Hematopoietic multipotent progenitor cell treated with erythropoietin and hydrocortisone succinate and interleukin-3 and kit ligand, for 8 days (in vitro differentiated cells): ENCODE results near the gene CATSPERZ.
"Not testable (repeated sequence)": the region's sequence is repeated elsewhere in the genome, so short reads cannot be mapped to it uniquely, and the experiment has no call there.

ENCODE experiments used
- DNase-seq: peaks from one replicate; pipeline ENCODE4 v3.0.0-alpha.2; 2015

Gene CATSPERZ

GRCh38 chr11:64304316-64305072, 4.3 kb downstream of the CATSPERZ start:
- peak; percentile 94 for DNase-seq

DNA sequence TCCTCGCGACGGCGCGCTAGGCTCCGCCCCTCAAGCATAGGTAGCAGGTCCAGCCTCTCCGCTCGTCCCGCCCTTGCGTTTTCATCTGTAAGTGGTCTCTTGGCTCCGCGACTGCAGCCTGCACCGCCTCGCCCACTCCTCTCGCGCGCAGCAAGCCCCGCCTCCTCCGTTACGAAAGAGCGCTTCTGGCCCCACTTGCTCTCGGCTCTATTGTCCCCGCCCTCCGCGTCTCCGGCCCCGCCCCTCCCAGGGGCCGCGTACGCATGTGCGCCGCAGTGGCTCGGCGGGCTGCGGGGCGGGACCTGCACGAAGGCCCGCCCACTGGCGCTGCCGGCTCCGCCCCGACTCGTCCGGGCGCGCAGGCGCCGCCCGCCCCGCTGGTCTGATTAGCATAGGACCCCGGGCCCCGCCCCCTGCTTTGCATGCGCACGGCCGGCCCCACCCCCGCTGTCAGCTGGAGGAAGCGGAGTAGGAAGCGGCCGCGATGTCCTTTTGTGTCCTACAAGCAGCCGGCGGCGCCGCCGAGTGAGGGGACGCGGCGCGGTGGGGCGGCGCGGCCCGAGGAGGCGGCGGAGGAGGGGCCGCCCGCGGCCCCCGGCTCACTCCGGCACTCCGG, 5.0 kb downstream of the CATSPERZ start, which contains the start of gene ESRRA:
Gene ESRRA, plus strand, starts transcription at position 450 of the 616 bp plus-strand sequence. CDS start 1,656 bp downstream, outside the sequence.
- peak; percentile 98 for DNase-seq

DNA sequence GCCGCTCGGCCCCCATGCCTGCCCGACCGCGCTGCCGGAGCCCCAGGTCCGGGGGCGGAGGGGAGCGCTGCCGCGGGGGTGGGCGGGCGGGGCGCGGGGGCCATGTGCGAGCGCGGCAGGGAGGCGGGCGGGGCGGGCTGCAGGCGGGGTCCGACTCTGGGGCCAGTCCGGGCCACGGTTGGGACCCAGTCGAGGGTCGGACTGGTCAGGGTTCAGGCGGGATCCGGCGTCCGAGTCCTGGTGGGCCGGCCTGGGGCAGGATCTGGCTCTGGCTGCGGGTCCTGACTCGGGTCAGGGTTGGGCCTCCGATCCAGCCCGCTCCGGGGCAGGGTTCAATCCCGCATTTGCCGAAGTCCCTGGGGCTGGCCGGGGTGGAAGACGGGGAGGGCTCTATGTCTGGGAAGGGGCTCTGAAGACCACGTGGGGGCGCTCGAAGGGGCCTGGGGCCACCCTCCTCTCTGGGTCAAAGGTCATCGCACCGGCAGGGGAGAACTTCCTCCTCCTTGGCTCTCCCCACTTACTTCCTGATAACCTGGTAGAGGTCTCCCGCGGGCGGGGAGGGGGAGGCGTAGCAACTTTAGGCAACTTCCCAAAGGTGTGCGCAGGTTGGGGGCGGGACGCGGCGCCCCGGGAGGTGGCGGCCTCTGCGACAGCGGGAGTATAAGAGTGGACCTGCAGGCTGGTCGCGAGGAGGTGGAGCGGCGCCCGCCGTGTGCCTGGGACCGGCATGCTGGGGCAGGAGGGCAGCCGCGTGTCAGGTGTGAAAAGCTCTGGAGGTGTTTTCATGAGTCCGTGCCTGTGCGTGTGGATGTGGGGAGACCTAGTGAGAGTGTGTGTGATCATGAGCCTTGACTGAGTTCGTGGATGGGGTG, 5.8 kb downstream of the CATSPERZ start:
- peak; percentile 87 for DNase-seq

DNA sequence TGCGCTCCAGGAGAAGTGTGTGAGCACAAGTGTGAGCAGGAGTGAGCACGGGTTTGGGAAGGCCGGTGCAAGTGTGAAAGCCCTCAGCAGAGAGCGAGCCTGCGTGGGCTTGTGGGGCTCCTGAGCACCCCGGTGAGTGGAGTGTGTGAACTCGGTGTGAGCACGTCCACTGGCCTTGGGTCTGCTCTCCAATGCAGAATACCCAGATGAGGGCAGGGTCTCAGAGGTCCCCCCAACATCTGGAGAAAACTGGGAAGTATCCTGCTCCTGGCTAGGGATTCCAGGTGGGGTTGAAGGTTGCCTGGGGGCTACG, 6.4 kb downstream of the CATSPERZ start:
- no peak for DNase-seq

DNA sequence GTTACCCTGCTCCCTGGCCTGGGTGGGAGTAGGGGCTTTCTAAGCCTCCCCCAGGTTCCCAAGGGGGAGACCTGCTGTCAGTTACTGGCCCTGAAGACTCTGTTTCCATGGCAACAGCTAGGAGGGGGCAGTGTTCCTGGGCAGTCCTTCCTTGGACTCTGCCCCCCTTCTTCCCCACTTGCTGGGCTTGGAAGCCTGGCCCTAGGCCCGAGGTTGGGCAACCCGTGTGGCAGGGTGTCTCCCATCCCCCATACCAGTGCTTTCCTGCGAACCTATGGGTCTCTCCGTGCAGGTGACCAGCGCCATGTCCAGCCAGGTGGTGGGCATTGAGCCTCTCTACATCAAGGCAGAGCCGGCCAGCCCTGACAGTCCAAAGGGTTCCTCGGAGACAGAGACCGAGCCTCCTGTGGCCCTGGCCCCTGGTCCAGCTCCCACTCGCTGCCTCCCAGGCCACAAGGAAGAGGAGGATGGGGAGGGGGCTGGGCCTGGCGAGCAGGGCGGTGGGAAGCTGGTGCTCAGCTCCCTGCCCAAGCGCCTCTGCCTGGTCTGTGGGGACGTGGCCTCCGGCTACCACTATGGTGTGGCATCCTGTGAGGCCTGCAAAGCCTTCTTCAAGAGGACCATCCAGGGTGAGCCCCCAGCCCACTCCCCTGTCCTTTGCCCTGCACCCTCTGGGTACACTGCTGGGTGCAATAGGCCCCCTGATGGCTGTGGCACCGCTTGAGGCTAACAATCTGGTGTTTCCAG, 6.9 kb downstream of the CATSPERZ start:
- DNase-seq, result no peak

GRCh38 chr11:64307795-64308194, 7.6 kb downstream of the CATSPERZ start:
- DNase-seq, result not testable (repeated sequence)

GRCh38 chr11:64312947-64313346, 12.8 kb downstream of the CATSPERZ start:
- DNase-seq, result no peak

DNA sequence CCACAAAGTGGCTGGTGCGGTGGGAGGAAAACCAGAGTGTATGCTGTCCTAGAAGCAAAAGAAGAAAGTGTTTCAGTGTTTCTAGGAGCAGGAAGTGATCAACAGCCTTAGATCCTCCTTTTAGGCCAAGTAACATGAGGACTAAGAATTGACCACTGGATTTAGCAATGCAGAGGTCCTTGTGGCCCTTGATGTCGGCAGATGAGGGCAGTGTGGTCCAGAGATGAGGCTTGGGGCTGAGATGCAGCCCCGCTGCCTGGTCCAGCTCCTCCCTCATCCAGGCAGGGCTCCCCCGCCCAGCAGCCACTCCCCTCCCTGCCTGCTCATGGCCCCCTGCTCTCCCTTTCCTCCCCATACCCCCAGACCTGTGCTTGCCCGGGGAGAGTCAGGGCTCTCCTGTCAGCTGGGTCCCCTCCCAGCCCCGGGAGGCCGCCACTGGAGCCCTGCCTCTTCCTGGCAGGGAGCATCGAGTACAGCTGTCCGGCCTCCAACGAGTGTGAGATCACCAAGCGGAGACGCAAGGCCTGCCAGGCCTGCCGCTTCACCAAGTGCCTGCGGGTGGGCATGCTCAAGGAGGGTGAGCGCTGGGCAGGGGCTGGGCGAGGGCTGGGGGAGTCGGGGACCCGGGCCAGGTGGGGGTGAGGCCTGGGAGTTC, 13.5 kb downstream of the CATSPERZ start:
- DNase-seq, result no peak

GRCh38 chr11:64314146-64314804, 14.1 kb downstream of the CATSPERZ start:
- no peak for DNase-seq

- DNase-seq, result no peak
These were observed 14.8 kb downstream of the CATSPERZ start for GRCh38 chr11:64314805-64315561.

GRCh38 chr11:64315667-64316526, 15.7 kb downstream of the CATSPERZ start:
- DNase-seq, result not testable (repeated sequence)

- peak; percentile 39 for DNase-seq
These were observed 16.6 kb downstream of the CATSPERZ start for GRCh38 chr11:64316672-64317324.

DNA sequence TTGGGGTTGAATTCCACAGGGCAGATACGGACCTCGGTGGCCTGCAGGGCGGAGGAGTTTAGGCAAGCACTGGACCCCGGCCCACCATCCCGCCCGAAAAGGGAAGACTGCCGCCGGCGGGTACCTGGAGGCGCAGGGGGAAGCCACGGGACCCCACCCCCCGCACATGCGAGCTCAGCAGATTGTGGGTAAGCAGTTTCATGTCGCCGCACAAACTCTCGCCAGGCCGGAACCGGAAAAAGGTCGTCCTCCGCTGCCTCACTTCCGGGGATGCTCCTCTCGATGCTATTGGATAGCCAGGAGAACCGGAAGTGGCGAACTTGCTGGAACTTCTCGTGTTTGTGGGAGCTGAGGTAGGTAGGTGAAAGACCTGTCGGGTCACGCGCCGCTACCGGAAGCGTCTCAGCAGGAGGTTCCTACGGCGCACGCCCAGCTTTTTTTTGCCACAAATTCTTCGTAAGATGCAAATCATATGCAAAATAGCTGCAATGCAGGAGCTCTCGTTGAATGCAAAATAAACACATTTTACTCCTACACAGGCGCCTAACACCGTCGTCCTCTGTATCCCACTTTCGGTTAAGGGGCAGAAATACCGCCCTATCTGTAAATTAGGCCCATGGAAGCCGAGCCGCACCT, 17.3 kb downstream of the CATSPERZ start, which contains the start of gene TRMT112:
Gene TRMT112, minus strand, starts transcription at position 235 of the 636 bp plus-strand sequence. Its CDS starts 33 bp downstream, at position 202.
- DNase-seq, result peak; percentile 99

DNA sequence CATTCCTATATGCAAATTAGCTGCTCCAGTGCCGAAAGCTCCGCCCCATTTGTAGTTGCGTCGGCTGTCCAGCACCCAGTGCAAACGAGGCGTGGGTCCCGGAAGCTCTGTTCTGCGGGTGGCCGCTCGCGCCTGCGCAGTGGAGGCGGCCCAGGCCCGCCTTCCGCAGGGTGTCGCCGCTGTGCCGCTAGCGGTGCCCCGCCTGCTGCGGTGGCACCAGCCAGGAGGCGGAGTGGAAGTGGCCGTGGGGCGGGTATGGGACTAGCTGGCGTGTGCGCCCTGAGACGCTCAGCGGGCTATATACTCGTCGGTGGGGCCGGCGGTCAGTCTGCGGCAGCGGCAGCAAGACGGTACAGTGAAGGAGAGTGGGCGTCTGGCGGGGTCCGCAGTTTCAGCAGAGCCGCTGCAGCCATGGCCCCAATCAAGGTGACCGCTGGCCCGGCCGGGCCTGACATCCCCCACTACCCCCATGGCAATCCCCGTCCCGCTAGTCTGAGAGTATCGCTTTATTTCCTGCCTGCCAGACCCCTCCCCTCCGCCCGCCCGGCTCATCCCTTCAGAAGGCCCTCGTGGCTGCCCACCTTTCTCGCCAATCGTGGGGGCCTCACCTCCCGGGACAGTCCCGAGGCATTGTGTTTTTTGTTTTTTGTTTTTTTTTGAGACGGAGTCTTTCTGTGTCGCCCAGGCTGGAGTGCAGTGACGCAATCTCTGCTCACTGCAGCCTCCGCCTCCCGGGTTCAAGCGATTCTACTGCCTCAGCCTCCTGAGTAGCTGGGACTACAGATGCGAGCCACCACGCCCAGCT, 18.0 kb downstream of the CATSPERZ start, which contains the start of gene PRDX5:
Gene PRDX5, plus strand, starts transcription at position 161 of the 805 bp plus-strand sequence. Its CDS starts 95 bp downstream, at position 256.
- peak; percentile 98 for DNase-seq

DNA sequence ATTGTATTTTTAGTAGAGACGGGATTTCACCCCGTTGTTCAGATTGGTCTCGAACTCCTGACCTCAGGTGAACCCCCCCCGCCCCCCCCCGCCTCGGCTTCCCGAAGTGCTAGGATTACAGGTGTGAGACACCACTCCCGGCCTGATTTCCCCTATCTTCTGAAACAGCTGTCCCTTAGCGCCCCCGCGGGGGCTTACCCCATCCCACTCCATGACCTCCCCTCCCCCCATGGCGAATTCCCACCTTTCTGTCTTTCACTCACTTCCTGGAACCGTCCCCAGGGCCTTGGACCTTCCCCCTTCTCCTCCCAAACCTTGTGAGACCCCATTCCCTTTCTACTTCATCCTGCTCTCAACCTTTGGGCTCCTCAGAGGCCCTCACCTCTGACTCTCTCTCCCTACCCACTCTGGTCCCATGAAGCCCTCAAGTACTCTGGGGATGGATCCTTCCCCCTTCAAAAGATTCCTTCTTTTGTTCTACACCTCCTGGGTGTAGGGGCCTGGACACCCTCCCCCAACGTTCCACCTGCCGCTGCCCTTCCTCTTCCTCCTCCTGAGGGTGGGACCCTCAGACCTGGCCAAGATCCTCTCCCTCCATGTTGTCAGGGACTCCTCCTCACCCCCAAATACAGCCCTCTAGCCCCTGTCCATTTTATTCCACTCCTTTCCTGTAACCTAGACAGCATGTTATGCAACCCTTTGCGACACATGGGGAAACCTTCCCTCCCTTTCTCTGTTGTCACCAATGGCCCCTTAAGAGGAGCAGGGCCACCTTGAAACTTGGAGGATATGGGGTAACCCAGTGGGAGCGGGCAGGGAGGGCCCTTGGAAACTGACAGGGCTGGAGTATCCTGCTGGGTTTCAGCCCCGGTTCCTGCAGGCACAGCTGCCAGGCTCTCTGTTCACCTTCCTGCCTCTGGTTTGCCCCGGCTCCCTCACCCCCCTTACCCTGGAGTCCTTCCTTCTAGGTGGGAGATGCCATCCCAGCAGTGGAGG, 18.9 kb downstream of the CATSPERZ start:
- no peak for DNase-seq

GRCh38 chr11:64320556-64320955, 20.4 kb downstream of the CATSPERZ start:
- DNase-seq, result no peak
